CD4-positive, alpha-beta T cell treated with Interferon alpha-2 for 1 hour (primary cell): Measurements from ENCODE around the gene CASTOR2.
"Not testable (repeated sequence)": the region's sequence is repeated elsewhere in the genome, so short reads cannot be mapped to it uniquely, and the experiment has no call there.

Experiments
- DNase-seq, 2 donors: peaks; one replicate each; pipeline ENCODE4 v3.0.0-alpha.2; 2020 to 2022

CASTOR2 gene

DNA sequence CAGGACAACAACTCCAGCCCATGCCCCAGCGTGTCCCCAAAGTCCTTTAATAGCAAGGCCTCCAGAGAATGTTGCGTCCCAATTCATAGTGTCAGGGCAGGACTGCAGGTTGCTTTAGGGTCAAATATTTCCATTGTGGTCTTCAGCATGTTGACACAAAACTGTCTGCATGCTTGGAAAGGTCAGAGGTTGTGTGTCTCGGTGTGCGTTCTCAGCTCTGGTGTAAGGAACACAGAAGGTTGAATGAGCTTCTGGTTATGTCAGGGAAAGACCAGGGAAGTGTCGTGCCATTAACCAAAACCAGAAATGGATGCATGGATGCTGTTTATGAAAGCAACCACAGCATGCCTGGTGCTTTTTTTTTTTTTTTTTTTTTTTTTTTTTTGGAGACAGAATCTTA is 31.9 kb downstream of the CASTOR2 start:
- DNase-seq = not testable (repeated sequence)

DNA sequence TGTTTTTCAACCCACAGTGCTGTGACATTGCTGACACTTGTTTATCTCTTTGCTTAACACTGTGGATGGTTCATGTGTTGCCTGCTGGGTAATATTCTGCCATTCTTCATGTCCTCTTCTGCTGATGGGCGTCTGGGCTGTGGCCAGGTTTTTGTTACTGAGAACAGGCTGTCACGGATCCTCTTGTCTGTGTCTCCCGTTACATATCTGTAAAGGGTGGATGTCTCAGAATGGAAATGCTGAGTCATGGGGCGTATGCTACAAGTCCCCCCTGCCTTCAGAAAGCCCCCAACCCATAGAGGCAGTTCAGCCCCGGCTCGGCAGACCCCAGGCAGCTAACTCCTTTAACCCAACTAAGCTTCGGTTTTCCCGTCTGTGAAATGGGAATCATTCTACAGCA is 33.3 kb downstream of the CASTOR2 start:
- DNase-seq = not testable (repeated sequence)

DNA sequence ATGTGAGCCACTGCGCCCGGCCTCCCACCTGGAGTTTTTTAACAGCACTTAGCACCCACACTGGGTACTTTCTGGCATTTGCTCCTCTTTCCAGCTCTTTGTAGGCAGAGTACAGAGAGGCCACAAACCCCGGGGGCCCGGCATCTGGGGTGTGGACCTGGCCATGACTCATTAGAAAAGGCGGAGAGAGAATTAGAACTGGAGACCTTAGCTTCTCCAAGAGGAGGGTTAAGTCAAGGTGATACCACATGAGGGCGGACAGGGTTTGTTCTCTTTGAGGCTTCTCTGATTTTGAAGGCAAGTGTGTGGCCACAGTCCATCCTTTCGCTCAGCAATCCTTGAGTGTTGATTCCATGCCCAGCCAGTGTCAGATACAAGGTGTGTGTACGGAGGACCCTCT is 36.9 kb downstream of the CASTOR2 start:
- DNase-seq = not testable (repeated sequence)

DNA sequence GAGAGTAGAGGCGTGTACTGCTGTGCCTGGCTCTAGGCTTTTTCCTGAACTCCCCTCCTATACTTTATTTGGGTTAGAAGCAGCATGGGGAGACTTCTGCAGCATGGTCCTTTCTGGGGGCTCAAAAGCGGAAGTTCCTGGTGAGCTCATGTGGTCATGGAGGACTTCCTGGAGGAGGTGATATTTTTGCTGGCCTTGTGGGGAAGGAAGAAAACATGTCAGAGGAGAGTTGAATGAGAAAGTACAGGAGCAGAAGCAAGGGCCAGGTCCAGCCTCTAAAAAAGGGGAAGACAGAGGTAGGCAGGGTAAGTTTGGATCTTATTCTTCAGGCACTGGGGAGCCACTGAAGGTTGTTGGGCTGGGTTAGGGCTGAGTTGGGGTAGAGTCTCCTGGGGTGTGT is 45.5 kb downstream of the CASTOR2 start:
- DNase-seq = no peak

DNA sequence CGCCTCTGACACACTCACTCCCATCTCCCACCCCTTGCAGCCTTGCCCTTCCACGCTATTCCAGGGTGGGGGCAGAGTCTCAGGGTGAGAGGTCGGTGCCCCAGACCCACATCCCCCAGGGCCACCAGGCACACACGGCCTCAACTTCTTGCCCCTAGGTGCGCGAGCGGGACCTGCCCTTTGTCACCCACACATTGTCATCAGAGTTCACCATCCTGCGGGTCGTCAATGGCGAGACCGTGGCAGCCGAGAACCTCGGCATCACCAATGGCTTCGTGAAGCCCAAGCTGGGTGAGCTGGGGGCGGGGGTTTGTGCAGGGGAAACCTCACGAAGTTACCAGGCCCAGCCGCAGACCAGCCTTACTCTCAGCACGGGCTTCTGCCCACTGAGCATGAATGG is 53.3 kb downstream of the CASTOR2 start:
- no peak for DNase-seq

DNA sequence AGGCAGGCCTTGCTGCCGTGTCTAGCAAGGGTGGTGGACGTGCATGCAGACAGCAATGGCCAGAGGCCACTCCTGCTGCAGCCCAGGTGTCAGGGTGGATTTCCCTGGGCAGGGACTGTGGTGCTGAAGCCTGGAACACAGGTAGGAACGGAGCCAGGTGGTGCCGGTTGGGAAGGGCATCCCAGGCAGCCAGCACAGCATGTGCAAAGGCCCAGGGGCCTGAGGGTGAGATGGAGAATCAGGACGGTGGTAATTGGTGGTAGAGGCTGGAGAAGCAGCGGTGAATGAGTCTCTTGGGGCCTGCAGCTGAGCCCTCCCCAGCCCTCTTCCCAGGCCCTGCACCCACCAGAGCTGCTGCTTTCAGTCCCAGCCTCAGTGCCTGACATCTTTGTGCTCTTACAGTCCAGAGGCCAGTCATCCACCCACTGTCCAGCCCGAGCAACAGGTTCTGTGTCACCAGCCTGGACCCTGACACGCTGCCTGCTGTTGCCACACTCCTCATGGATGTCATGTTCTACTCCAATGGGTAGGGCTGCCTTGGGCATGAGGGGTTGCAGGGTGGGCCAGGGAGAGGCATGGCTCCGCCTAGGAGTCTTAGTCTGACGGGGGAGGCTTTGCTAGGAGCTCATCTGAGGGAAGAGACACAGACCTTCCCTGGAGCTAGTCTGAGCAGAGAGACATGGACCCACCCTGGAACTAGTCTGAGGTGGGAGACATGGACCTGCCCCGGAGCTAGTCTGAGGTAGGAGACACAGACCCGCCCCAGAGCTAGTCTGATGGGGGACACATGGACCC is 54.3 kb downstream of the CASTOR2 start:
- no peak for DNase-seq

DNA sequence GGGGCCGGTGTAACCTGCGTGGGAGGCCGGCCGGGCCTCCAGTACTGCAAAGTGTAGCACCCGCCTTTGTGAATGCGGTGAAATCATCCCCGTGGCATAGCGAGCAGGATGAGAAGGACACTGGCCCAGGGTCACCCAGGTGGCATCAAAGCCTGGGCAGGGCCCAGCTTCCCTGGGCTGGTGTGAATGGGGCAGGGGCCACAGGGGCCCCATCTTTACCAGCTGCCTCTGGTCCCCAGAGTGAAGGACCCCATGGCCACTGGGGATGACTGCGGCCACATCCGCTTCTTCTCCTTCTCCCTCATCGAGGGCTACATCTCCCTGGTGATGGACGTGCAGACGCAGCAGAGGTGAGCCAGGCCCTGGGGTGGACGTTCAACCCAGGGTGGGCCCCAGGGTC is 55.3 kb downstream of the CASTOR2 start:
- no peak for DNase-seq

DNA sequence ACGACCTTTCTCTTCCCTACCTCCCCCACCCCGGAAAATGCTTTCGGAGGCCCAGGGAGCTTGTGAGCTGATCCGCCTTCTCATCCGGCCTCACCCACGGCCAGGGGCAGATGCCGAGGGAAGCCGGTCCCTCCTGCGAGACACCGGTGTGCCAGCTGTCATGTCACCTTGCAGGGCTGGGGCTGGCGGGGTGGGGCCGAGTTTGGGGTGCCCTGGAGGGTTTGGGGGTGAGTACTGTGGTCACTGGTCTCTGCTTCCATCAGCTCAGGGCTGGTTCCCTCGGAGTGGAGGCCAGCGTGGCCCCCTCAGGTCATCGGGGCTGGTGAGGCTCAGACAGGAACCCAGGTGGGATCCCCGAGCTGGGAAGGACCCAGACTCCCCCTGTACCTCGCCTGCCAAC is 60.4 kb downstream of the CASTOR2 start:
- DNase-seq = no peak

DNA sequence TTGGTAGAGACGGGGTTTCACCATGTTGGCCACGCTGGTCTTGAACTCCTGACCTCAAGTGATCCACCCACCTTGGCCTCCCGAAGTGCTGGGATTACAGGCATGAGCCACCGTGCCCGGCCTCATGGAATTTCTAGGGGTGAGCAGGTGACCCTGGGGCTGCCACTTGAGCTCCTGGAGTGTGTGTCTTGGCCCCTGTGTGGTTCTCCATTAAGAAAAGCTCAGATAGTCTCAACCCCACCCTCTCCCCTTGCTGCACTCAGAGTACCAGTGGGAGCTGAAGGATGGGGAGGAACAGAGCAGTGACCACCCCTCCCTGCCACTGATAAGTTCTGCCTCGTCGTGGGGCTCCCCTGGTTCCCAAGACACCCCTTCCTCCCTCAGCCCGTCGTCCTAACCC is 63.8 kb downstream of the CASTOR2 start:
- DNase-seq = no peak

DNA sequence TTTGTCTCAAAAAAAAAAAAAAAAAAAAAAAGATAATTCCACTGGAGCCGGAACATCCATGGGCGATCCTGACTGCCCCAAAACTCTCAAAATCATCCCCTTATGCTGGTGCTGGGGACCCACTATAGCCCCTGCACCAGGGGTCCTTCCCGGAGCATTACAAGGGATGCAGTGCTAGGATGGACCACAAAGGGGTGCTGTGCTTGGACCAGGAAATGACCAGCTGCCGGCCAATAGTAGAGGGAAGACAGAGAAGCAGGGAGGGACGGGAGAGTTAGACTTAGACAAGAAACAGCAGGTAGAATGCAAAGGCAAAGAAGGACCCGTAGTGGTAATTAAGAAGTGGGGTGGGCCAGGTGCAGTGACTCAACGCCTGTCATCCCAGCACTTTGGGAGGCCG is 68.6 kb downstream of the CASTOR2 start:
- no peak for DNase-seq

DNA sequence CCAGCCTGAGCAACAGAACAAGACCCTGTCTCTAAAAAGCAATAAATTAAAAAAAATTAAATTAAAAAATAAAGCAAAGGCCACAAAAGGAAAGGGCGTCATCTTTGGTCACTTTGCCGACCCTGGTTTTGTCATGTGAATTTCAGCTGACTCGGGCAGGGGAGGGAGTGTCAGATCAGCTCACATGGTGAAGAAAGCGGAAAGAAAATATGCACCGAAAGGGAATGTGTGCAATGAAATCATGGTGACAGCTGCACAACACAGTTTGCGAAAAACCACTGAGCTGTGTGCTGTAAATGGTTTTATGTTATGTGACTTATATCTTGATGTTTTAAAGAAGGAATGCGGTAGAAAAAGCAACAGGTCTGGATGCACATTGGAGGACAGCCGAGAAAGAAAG is 69.3 kb downstream of the CASTOR2 start:
- no peak for DNase-seq

DNA sequence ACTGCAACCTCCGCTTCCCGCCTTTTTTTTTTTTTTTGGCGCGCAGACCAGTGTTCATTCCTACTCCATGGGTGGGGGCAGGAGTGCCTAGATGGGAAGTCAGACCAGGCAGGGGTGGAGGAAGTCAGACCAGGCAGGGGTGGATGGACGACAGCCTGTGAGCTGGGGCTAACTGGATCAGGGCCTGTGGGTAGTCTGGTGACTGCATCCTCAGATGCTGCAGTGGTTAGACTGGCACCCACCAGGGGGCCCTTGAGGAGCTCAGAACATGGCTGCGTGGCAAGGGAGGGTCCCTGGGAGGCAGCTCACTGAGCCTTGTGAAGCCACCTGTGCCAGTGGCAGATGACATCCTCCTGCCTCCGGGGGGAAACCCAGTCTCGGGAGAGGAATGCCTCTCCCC is 74.0 kb downstream of the CASTOR2 start:
- DNase-seq = no peak

DNA sequence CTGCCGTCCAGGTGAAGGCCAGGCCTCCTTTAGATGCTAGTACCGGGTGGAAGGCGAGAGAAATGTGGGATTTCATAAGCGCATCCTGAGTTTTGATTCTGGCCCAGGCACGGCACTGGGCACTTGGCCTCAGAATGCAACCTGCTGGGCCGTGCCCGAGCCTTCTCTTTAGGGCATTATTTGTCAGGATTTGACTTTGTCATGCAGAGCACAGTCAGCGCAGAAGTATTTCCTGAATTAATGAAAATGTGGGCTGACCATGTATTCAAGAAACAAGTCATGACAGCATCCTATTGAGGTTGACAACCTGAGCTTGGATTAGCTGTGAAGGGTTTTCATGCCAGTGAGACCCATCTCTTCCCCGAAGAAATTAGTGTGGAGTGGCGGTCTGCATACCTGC is 74.7 kb downstream of the CASTOR2 start:
- no peak for DNase-seq

DNA sequence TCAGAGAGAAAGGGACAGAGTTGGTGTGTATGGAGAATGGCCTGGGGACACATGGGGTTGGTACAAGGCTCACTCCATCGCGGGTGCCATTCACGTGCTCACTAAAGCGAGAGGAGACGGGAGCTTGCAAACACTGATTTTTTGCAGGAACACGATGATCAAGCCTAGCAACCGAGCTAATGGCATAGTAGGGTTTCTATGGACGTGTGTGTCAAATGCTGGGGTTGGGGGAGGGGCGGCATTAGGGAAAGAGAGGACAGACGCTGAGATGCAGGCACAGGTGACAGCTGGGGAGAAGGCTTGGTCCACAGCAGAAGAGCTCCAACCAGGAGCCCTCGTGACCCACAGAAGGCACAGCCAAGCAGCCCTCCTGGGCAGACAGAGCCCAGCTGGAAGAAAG is 75.2 kb downstream of the CASTOR2 start:
- no peak for DNase-seq

DNA sequence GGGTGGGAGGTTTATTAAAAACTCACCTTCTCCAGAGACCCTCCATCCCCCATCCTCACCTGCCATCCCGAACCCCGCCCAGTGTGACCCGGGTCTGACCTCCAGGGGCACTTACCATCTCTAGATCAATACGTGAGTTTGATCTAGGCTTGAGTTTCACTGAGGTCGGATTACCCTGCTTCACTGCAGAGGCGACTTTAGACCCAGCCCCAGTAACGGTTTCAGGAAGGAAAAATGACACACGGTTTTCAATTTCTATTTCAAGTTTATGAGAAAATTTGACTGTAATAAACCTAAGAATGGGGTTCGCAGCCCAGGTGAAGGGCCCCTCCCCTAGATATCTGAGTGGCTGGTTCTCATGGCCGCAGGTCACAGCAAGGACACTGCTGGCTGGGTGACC is 76.0 kb downstream of the CASTOR2 start:
- no peak for DNase-seq

DNA sequence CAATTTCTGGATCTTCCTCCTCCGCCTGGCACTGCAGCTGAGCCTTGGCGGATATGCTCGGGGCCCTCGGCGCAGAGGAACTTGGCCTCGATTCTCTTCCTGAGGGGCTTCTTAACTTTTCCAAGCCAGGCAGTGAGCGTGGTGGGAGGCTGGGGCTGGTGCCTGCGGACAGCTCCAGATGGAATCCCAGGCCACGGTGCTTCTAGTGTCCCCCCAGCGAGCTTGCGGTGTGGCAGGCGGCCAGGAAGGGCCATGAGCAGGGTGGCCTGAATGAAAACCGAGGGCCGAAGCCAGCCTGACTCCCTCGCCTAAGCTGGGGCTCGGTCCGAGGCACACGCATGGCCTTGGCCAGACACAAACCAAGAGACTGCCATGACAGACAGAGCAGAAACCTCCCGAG is 77.8 kb downstream of the CASTOR2 start:
- no peak for DNase-seq

DNA sequence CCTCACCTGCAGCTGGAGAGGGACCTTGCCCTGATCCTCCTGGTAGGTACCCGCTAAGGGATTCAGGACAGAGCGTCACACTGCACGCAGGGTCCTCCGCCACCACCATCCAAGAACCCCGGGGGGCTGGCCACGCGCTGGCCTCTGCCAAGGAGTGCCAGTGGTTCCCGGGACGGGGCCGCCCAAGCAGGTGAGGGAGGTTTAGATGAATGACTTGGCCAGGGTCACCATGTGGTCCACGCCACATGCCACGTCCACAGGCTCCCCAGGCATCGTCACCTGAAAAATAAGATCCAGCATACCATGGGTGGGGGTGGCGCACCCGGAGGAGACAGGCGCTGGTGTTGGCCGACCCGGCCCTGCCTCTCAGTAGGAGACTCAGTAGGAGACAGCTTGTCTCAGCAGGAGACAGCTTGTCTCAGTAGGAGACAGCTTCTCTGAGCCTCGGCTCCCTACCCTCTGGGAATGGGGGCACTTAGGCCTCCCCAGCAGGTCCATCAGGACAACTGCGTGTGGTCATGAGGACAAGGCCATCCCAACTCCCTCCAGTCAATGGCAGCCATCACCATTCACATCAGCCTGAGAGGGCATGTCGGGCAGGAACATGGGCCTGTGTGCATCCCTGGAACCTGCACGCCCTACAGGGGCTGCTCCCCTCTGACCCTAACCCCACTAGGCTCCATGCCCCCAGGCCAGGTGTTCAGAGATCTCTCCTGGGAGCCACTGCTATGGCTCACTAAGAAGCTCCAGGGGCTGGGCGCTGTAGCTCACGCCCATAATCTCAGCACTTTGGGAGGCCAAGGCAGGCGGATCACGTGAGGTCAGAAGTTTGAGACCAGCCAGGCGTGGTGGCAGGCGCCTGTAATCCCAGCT is 78.6 kb downstream of the CASTOR2 start:
- DNase-seq = no peak

DNA sequence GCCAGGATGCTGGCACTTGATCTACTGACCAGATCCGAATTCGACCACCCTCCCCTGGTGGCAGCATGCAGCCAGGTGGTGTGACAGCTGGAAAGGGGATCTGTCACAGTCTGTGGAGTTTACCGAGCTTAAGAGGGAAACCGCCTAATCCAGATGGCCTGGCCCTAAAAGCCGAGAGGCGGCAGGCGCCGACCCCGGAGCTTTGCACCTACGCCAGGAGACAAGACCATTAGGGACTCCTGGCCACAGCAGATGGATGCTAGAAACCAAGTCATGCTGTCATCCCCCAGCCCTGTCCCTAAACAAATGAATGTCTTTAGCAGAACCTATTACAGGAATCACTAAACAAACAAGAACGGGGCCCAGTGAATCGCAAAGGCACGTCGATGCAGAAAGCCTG is 81.4 kb downstream of the CASTOR2 start:
- DNase-seq = no peak

DNA sequence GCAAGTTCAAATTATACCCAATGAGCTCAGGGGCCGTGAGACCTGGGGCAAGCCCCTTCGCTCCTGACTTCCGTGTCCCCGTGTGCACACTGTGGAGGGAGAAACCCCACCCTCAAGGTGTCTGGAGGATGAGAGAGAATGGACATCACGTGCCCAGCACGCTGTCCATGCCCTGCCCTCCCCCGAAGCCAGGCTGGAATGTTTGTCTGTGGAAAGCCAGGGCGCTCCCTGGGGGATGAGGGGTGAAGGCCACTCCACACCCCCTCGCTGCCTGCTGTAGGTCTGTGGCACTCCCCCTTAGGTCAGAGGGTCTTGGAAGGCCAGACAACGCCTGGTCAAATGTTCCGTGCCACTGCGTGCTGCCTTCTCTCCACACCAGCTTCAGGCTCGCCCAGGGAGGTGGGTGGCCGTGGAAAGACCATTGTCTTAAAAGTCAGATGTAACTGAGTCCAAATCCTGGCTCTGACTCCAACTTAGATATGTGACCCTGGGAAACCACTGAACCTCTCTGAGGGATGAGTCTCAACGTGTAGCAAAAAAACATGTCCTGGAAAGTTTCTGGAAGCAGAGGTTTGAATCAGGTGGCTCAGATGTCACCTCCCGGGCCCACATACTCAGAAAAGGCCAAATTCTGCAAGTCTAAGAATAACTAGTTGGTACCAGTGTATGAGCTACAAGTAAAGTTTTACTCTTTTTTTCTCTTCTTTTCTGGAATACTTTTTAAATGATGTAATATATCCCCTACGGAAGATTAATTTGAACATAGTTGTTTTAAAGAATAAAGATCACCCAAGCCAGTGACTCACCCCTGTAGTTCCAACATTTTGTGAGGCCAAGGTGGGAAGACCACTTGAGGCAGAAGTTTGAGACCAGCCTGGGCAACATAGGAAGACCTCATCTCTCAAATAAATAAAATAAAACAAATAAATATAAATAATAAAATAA is 84.2 kb downstream of the CASTOR2 start:
- DNase-seq = no peak

DNA sequence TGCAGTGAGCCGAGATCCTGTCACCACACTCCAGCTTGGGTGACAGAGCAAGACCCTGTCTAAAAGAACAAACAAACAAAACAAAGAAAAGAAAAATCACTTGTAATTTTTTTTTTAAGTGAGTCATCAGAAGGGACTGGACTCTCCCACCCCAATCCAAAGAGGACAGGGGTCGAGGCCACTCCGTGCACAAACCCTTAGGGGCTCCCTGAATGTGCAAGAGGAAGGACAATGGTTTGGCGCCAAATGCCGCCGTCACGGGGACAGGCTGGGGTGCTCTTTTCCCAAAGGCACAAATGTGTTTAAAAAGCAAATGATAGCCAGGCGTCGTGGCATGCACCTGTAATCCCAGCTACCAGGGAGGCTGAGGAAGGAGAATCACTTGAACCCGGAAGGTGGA is 85.3 kb downstream of the CASTOR2 start:
- no peak for DNase-seq

DNA sequence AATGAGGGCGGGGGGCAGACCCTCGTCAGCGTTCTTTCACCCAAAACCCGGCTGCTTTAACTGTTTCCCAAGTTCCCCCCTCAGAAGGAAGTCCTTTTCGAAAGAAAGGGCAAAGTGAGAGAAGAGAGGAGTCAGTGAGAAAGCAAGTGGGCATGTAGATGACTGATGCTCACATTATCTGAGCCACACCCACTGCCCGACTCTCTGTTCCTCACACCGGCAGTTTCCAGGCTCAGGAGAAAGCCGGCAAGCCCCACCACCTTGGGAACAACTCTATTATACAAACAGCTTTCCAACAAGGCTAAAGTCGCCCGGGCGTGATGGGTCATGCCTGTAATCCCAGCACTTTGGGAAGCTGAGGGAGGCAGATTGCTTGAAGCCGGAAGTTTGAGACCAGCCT is 86.0 kb downstream of the CASTOR2 start:
- no peak for DNase-seq

DNA sequence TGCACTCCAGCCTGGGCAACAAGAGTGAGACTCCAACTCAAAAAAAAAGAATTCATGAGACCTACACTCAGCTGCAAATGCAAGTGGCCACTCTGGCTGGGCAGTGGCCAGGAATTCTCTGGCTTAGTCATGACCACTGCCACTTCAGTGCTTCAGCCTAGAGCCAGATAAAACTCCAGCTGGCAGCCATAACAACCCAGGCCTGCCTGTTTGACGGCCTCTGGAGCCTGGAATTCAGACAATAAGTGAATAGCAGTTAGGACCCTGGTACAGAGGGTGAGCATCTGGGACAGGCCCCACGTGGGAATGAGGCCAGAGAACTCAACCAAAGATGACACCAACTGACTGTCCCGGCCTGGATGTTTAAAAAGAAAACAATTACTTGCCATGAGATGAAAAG is 90.2 kb downstream of the CASTOR2 start:
- DNase-seq = no peak

DNA sequence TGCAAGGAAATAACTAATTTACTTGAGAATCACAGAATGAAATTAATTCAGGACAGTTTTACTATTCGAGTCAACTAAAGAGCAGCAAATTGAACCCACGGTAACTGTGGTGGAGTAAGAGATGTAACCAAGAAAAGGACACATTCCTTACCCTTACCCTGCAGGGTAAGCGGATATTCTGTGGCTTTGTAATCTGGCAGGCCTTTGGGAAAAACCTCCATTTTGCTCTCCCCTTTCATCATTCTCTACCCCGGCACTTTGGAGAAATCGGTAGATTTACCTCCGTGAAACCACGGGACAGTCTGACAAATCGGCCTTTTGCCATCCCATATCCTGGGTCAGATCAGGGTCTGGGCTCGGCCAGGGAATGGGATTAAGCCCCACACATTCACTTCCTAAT is 90.7 kb downstream of the CASTOR2 start:
- no peak for DNase-seq
